Measurements from ENCODE around the gene MACROD2.
"Not testable (repeated sequence)": the region's sequence is repeated elsewhere in the genome, so short reads cannot be mapped to it uniquely, and the experiment has no call there.

The MACROD2 gene

DNA sequence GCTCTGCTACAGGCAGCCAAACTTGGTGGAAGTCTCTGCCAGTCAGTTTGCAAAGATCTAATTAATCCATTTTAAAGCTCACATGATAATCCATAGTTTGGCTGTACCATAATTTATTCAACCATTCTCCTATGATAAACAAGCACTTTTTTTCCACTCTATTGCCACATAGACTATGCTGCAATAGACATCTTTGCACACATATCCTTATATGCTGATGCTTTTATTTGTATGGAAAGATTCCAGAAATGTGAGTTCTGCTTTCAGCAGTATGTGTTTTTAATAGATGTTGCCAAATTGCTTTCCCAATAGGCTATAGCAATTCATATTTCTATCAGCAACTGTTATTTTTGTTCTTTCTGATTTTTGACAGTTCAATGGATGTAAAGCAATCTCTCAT is 1950.0 kb downstream of the MACROD2 start:
- Mint-ChIP-seq H3K4me3 (no peak overlapping the region), H3K27me3 (ENCODE audit: low read depth) (no peaks in the 10 kb centered on the region), H3K9me3 (no peaks in the 10 kb centered on the region), H3K4me1 (ENCODE audit: low read depth) (no peaks in the 10 kb centered on the region), H3K36me3 (ENCODE audit: low read depth) (no peaks in the 10 kb centered on the region), H3K27ac (no peak overlapping the region)
- DNase-seq (ENCODE audit: low spot score), result no peak

DNA sequence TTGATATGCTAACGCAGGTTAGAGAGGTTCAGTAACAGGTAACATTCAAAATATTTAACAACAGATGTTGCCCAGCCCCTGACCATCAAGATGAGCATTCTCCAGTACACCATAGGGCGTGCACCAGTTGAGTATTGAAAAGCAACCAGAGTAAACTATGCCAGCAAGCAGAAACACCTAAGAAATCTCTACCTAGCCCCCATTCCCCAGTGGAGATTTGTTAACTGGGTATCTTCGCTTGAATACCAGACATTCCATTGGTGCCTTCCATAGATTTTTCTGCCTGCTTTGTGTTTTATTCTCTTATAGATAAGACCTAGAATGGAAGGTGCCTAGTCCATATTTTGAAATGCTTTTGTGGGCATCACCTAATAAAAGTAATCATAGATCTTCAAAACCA is 1954.1 kb downstream of the MACROD2 start:
- Mint-ChIP-seq H3K4me3 (no peak overlapping the region), H3K27me3 (ENCODE audit: low read depth) (no peaks in the 10 kb centered on the region), H3K36me3 (ENCODE audit: low read depth) (no peaks in the 10 kb centered on the region), H3K27ac (no peak overlapping the region), H3K9me3 (no peaks in the 10 kb centered on the region), H3K4me1 (ENCODE audit: low read depth) (no peaks in the 10 kb centered on the region)
- no peak for DNase-seq (ENCODE audit: low spot score)

DNA sequence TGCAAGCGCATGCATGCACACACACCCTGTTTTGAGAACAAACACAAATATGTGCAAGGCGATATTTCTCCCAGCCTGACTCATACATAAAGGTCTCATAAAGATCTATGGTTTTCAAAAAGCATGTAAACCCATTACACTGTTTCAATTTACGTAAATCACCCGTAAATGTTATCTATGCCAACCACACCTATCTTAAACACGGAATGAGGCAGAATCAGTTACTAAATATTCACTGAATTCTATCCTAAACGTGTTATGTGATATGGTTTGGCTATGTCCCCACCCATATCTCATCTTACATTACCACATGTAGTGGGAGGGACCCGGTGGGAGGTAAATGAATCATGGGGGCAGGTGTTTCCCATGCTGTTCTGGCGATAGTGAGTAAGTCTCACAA is 1956.3 kb downstream of the MACROD2 start:
- no peak overlapping the region for H3K27ac Mint-ChIP-seq
- H3K27me3 Mint-ChIP-seq (ENCODE audit: low read depth), result no peaks in the 10 kb centered on the region
- H3K4me3 Mint-ChIP-seq, result no peak overlapping the region
- H3K4me1 Mint-ChIP-seq (ENCODE audit: low read depth), result no peaks in the 10 kb centered on the region
- no peaks in the 10 kb centered on the region for H3K9me3 Mint-ChIP-seq
- DNase-seq (ENCODE audit: low spot score), result no peak
- H3K36me3 Mint-ChIP-seq (ENCODE audit: low read depth), result no peaks in the 10 kb centered on the region

DNA sequence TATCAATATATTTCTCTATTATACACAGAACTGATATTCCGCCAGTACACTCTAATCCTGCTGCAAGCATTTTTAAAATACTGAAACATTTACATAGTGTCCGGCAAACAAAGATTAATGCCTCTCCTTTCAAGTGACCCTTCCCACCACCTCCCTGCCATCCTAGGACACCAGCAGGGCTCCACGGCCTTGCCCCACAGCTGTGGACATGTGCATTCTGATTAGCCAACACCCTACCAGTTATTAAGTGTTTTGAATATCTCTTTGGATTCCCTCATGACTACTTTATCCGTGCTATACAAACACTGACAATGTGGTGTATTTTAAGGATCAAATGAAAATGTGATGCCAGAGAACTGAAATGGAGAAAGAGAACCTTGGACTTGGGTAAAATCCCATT is 1962.8 kb downstream of the MACROD2 start:
- Mint-ChIP-seq H3K36me3 (ENCODE audit: low read depth) (no peaks in the 10 kb centered on the region), H3K27ac (no peak overlapping the region), H3K27me3 (ENCODE audit: low read depth) (no peaks in the 10 kb centered on the region), H3K9me3 (peaks cover 7% of the 10 kb centered on the region), H3K4me3 (no peak overlapping the region), H3K4me1 (ENCODE audit: low read depth) (no peaks in the 10 kb centered on the region)
- DNase-seq (ENCODE audit: low spot score), result no peak

DNA sequence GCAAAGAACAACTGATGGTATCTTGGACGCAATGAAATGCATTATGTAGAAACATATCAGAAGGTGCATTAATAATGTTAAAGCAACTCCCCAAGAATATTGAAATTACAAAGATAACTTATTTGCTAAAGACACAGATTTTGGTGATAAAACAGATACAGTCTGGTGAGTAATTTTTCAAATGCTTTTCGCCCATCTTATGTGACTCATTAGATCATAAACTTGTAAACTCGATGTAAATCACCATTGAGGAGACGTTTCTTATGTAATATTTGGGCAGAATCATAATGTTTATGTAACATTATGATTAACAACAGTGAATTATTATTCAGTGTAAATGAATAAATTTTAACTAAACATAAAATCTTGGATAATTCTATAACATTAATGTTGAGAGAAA is 1969.8 kb downstream of the MACROD2 start:
- Mint-ChIP-seq H3K36me3 (ENCODE audit: low read depth) (no peaks in the 10 kb centered on the region), H3K4me1 (ENCODE audit: low read depth) (no peaks in the 10 kb centered on the region), H3K4me3 (no peak overlapping the region), H3K9me3 (peaks cover 13% of the 10 kb centered on the region), H3K27ac (no peak overlapping the region), H3K27me3 (ENCODE audit: low read depth) (no peaks in the 10 kb centered on the region)
- no peak for DNase-seq (ENCODE audit: low spot score)

DNA sequence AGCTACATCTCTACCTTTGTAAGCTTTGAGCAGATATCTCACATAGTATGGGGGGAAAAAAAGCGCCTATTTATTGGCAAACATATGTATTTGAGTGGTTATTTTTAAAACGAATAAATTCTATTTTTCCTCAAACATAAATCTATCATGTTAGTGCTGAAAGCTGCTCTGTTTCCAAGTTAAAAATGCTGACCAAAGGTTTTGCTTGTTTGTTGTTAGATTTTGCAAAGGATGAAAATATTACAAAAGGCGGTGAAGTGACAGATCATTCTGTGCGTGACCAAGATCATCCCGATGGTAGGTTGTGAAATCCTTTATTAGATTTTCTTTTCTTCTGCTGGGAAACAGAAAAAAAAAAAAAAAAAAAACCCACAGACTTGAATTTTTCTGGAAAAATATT is 1972.0 kb downstream of the MACROD2 start:
- no peaks in the 10 kb centered on the region for H3K4me1 Mint-ChIP-seq (ENCODE audit: low read depth)
- no peaks in the 10 kb centered on the region for H3K36me3 Mint-ChIP-seq (ENCODE audit: low read depth)
- no peak overlapping the region for H3K27ac Mint-ChIP-seq
- no peak overlapping the region for H3K4me3 Mint-ChIP-seq
- DNase-seq (ENCODE audit: low spot score), result no peak
- H3K27me3 Mint-ChIP-seq (ENCODE audit: low read depth), result no peaks in the 10 kb centered on the region
- H3K9me3 Mint-ChIP-seq, result peaks cover 19% of the 10 kb centered on the region

DNA sequence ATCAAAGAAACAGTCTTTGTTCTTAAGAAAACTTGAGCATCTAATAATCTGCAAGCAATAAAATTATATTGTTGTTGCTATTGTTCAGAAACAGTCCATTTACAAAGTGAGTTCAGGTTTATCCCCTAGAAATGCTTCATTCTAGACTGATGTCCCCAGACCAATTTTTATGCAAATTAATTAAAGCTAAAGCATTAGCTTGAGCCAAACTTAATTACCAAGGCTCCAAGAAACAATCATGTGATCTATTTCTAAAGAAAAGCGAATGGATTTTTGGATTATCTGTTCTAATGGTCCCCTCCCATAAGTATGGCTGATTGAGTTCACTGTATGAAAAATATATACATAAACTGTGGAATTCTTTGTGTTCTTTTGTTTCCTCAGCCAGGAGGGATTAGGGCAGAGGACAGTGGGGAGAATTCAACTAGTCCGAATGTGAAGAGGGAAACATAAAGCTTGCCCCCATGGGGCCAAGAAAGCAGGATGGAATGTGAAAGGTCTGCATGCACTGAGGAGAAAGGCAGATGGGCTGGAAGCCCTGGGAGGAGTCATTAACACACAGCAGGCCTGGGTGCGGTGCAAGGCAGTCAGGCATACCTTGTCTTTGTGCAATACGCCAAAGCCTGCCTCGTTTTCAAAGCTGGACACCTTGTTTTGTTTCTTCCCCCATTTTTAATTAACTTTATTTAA is 1980.9 kb downstream of the MACROD2 start:
- Mint-ChIP-seq H3K9me3 (peaks cover 30% of the 10 kb centered on the region), H3K4me3 (no peak overlapping the region), H3K27me3 (ENCODE audit: low read depth) (no peaks in the 10 kb centered on the region), H3K36me3 (ENCODE audit: low read depth) (no peaks in the 10 kb centered on the region), H3K27ac (no peak overlapping the region), H3K4me1 (ENCODE audit: low read depth) (no peaks in the 10 kb centered on the region)
- DNase-seq (ENCODE audit: low spot score), result no peak

DNA sequence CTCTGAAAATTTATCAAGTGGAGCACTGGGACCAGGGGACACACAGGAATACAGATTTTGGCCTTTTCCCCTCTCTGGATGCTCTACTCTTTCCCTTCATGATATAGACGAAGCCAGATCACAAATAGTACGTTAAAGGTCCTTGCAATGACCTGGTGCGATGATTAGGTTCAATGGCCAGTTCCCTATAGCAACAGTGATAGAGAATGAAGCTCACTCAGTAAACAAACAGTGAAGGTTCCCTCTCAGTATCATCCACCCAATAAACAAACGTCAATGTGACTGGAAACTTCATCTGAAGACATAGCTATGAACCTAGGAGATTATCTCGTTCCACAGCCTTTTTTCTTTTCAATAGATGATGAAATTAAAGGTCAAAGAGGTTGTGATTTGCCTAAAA is 1981.7 kb downstream of the MACROD2 start:
- DNase-seq (ENCODE audit: low spot score), result no peak
- no peaks in the 10 kb centered on the region for H3K27me3 Mint-ChIP-seq (ENCODE audit: low read depth)
- peaks cover 24% of the 10 kb centered on the region for H3K9me3 Mint-ChIP-seq
- H3K4me1 Mint-ChIP-seq (ENCODE audit: low read depth), result no peaks in the 10 kb centered on the region
- H3K36me3 Mint-ChIP-seq (ENCODE audit: low read depth), result no peaks in the 10 kb centered on the region
- no peak overlapping the region for H3K4me3 Mint-ChIP-seq
- H3K27ac Mint-ChIP-seq, result no peak overlapping the region

DNA sequence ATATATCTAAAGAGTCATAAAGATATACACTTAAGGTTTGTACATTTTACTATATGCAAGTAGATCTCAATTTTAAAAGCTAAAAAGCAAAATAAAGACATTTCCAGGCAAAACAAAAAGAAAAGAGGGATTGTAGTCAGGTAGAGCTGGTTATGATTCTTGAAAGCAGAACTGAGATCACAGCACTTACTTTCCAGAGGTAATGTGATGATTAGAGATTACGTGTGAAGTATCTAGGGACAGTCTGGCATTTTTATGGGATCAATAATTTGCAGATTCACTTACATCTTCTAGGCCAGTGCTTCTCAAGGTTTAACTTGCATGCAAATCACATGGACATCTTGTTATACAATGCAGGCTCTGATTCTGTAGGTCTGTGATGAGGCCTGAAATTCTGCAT is 1982.4 kb downstream of the MACROD2 start:
- Mint-ChIP-seq H3K9me3 (peaks cover 23% of the 10 kb centered on the region), H3K4me3 (no peak overlapping the region), H3K27ac (no peak overlapping the region), H3K36me3 (ENCODE audit: low read depth) (no peaks in the 10 kb centered on the region), H3K27me3 (ENCODE audit: low read depth) (no peaks in the 10 kb centered on the region), H3K4me1 (ENCODE audit: low read depth) (no peaks in the 10 kb centered on the region)
- no peak for DNase-seq (ENCODE audit: low spot score)

DNA sequence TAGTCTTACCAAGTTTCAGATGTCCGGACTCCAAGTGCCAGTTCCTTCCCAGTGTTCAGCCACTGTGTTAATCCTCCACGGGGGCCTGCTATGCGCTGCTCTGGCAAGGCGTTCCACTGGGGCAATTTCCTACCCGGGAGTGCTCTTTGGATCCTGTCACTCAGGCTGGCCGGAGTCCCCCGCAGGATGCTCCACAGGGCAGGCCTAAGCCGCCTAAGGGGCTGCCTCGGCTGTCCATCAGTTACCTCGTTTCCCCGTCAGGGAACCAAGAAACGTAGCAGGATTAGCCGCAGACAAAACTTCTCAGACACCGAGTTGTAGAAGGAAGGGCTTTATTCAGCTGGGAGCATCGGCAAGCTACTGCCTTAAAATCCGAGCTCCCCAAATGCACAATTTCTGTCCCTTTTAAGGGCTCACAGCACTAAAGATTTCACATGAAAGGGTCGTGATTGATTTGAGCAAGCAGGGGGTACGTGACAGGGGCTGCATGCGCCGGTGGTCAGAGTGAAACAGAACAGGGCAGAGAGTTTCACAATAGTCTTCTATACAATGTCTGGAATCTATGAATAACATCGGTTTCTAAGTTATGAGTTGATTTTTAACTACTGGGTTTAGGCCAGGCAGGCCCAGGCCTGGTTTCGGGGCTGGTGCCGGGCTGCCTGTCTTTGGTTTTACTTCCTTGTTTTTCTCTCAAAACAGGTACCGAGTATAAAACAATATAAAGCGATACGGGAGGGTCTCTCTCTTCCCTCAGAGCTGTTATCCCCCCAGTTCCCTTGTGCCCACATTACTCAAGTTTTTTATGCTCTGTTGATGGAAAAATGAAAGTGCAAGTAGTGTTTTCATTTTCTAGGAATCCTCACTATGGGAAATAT is 1990.4 kb downstream of the MACROD2 start:
- not testable (repeated sequence) for H3K4me1 Mint-ChIP-seq (ENCODE audit: low read depth); H3K4me3 Mint-ChIP-seq; H3K27me3 Mint-ChIP-seq (ENCODE audit: low read depth); H3K36me3 Mint-ChIP-seq (ENCODE audit: low read depth); H3K9me3 Mint-ChIP-seq; DNase-seq (ENCODE audit: low spot score); H3K27ac Mint-ChIP-seq

DNA sequence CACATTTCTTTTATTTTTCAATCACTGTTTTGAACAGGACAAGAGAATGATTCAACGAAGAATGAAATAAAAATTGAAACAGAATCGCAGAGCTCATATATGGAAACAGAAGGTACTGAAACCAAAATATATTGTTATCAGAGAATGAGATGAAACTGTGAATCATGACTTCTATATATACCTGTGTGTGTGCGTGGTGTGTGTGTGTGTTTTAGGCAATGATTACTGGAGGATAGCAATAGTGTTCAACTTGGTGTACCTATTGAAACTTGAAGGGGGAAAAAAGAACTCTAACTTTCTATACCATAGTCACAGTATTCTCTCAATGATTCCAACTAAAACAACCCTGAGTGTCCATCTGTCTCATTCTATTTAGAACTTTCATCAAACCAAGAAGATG is 1991.4 kb downstream of the MACROD2 start:
- H3K4me3 Mint-ChIP-seq, result no peak overlapping the region
- no peaks in the 10 kb centered on the region for H3K4me1 Mint-ChIP-seq (ENCODE audit: low read depth)
- H3K27ac Mint-ChIP-seq, result no peak overlapping the region
- no peaks in the 10 kb centered on the region for H3K27me3 Mint-ChIP-seq (ENCODE audit: low read depth)
- H3K9me3 Mint-ChIP-seq, result peaks cover 8% of the 10 kb centered on the region
- no peaks in the 10 kb centered on the region for H3K36me3 Mint-ChIP-seq (ENCODE audit: low read depth)
- DNase-seq (ENCODE audit: low spot score), result no peak

DNA sequence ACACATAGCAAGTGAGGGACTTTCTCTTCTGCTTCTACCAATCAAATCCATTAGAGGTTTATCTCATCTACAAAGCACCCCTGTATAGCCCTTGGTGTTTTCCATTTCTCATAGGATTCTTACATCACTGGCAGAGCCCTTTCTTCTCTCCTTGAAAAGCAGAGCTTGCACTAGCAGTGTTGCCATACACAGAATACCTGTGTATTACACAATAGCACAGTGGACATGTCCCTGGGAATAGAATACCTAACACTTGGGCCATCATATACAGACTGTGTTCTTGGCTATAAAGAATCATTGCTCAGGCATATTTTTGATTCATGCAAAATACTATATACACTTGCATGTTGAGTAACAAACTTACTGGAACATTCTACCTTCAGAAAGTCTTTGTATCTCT is 1996.0 kb downstream of the MACROD2 start:
- H3K9me3 Mint-ChIP-seq, result peaks cover 11% of the 10 kb centered on the region
- no peak overlapping the region for H3K4me3 Mint-ChIP-seq
- no peak for DNase-seq (ENCODE audit: low spot score)
- H3K27ac Mint-ChIP-seq, result no peak overlapping the region
- no peaks in the 10 kb centered on the region for H3K27me3 Mint-ChIP-seq (ENCODE audit: low read depth)
- no peaks in the 10 kb centered on the region for H3K36me3 Mint-ChIP-seq (ENCODE audit: low read depth)
- no peaks in the 10 kb centered on the region for H3K4me1 Mint-ChIP-seq (ENCODE audit: low read depth)

DNA sequence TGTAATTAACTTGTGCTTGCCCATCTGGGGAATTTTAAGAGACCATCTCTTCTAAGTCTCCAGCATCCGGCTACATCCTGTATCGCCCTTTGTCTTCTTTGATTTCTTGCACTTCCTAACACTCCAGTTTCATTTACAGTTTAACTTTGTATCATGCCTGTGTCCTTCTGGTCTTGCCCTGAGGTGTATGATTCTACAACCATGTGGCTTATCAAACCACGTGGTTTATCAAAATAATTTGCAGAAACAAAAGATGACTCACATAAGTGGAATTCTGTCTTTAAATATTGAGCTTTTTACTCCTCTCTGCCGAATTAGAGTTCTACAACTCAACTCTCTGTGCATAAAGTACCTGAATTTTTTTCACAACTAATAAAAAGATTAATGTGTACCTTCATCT is 1997.2 kb downstream of the MACROD2 start:
- peaks cover 17% of the 10 kb centered on the region for H3K9me3 Mint-ChIP-seq
- no peak overlapping the region for H3K4me3 Mint-ChIP-seq
- no peaks in the 10 kb centered on the region for H3K4me1 Mint-ChIP-seq (ENCODE audit: low read depth)
- no peak overlapping the region for H3K27ac Mint-ChIP-seq
- no peaks in the 10 kb centered on the region for H3K27me3 Mint-ChIP-seq (ENCODE audit: low read depth)
- no peak for DNase-seq (ENCODE audit: low spot score)
- H3K36me3 Mint-ChIP-seq (ENCODE audit: low read depth), result no peaks in the 10 kb centered on the region

DNA sequence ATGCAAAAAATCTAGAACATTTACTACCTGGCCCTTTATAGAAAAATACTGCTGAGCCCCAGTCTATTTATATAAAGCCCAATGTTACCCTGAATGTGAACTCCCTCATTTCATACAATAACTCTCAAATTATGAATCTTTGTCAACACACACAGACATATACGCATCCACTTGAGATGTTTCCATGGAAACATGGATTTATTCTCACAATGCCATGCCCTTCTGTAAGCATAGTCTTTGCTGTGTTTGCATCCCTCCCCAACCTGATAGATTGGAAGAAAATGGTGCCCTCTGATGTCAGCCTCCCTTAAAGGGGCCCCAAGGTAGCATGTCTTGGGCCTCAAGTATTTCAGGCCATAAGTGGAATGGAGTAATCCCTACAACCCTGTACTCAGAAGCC is 2004.8 kb downstream of the MACROD2 start:
- H3K36me3 Mint-ChIP-seq (ENCODE audit: low read depth), result no peaks in the 10 kb centered on the region

More for the DNA sequence above, 2004.8 kb downstream of the MACROD2 start:
- DNase-seq (ENCODE audit: low spot score), result no peak
- Mint-ChIP-seq H3K27me3 (ENCODE audit: low read depth) (no peaks in the 10 kb centered on the region), H3K27ac (no peak overlapping the region), H3K9me3 (peaks cover 52% of the 10 kb centered on the region), H3K4me1 (ENCODE audit: low read depth) (no peaks in the 10 kb centered on the region), H3K4me3 (no peak overlapping the region)
